GM19372 (cell line): ENCODE measurements around the gene PCBD2.
"Not testable (repeated sequence)": the region's sequence is repeated elsewhere in the genome, so short reads cannot be mapped to it uniquely, and the experiment has no call there.

Source experiments
- ATAC-seq: cut with Tn5 transposase; IDR thresholded peaks from one replicate; pipeline ENCODE4 v1.9.1; 2021; ENCODE audit warnings: mild to moderate bottlenecking, low read depth, moderate library complexity; ENCODE audit not compliant: unreplicated experiment

Gene PCBD2

GRCh38 chr5:134905246-134905996, 490 bp downstream of the PCBD2 start:
- ATAC-seq = peak; percentile 34

GRCh38 chr5:134906811-134907210, 1.9 kb downstream of the PCBD2 start:
- no peak for ATAC-seq

- ATAC-seq = not testable (repeated sequence)
Observed at GRCh38 chr5:134910752-134911151, 5.8 kb downstream of the PCBD2 start.

- no peak for ATAC-seq
Observed at GRCh38 chr5:134911285-134912206, 6.6 kb downstream of the PCBD2 start.

GRCh38 chr5:134913254-134913653, 8.3 kb downstream of the PCBD2 start:
- no peak for ATAC-seq

GRCh38 chr5:134913795-134914194, 8.9 kb downstream of the PCBD2 start:
- no peak for ATAC-seq

GRCh38 chr5:134917070-134917815, 12.3 kb downstream of the PCBD2 start:
- no peak for ATAC-seq

- no peak for ATAC-seq
Observed at GRCh38 chr5:134918861-134919260, 13.9 kb downstream of the PCBD2 start.

- ATAC-seq = no peak
Observed at GRCh38 chr5:134920848-134921575, 16.1 kb downstream of the PCBD2 start.

GRCh38 chr5:134932508-134932907, 27.6 kb downstream of the PCBD2 start:
- ATAC-seq = no peak

GRCh38 chr5:134934202-134934601, 29.3 kb downstream of the PCBD2 start:
- ATAC-seq = no peak

- no peak for ATAC-seq
Observed at GRCh38 chr5:134935711-134936602, 31.0 kb downstream of the PCBD2 start.

- ATAC-seq = no peak
Observed at GRCh38 chr5:134937526-134937925, 32.6 kb downstream of the PCBD2 start.

GRCh38 chr5:134938030-134938429, 33.1 kb downstream of the PCBD2 start:
- no peak for ATAC-seq

- ATAC-seq = no peak
Observed at GRCh38 chr5:134939500-134939899, 34.6 kb downstream of the PCBD2 start.

GRCh38 chr5:134943547-134943946, 38.6 kb downstream of the PCBD2 start:
- ATAC-seq = no peak

- ATAC-seq = no peak
Observed at GRCh38 chr5:134944630-134945029, 39.7 kb downstream of the PCBD2 start.

- ATAC-seq = no peak
Observed at GRCh38 chr5:134945041-134945440, 40.1 kb downstream of the PCBD2 start.

GRCh38 chr5:134948911-134949310, 44.0 kb downstream of the PCBD2 start:
- no peak for ATAC-seq
